NCI-H510A treated with DMSO at 0.1 percent for 48 hours (cell line): Measurements from ENCODE around the gene ZC3H13.
"Not testable (repeated sequence)": the region's sequence is repeated elsewhere in the genome, so short reads cannot be mapped to it uniquely, and the experiment has no call there.

ENCODE experiments used
- DNase-seq: peaks from one replicate; lab custom pipeline; 2025; lab: John Stamatoyannopoulos, UW

ZC3H13 gene

DNA sequence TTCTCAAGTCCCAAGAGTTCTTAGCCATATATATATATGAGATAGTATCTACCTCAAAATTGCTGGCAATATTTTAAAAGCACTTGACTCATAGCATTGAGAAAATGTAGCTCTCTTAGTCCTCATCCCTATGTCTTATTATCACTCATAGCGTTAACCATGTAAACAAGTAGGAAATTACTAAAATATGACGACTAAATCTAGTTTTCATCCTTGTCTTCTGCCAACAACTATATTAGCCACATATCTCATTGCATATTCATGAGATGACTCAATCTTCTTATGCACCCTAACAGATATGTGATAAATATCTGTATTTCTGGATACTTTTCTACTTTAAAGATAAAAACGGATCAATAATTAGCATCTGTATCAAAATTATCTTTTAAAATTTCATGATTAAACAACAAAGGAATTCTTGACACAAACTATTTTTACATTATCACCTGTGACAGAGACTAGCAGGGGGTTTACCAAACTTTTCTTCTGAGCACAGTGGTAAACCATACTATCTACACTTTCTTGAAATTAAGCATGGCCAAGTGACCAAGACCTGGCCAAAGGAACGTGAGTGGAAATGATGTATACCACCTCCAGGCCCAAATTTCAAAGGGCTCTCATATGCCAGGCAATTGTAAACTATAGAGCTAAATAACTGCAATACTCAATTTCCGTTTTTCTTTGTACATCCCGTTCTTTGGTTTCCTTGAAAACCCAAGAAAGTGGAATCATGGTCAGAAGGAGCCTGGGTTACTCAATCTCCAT is 45.7 kb downstream of the ZC3H13 start:
- DNase-seq = no peak

GRCh38 chr13:46004491-46004890 is 48.1 kb downstream of the ZC3H13 start:
- DNase-seq = no peak

DNA sequence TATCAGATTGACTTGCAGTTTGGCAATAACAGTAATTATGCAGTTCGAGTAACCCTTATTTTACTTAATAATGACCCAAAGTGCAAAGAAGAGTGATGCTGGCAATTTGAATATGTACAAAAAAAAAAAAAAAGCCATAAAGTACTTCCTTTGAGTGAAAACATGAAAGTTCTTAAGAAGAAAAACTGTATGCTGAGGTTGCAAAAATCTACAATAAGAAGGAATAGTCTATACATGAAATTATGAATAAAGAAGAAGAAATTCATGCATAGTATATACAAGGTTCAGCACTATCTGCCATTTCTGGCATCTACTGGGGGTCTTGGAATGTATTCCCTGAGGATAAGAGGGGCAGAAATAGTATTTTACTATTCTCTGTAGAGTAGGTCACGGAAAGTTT is 55.9 kb downstream of the ZC3H13 start:
- no peak for DNase-seq

DNA sequence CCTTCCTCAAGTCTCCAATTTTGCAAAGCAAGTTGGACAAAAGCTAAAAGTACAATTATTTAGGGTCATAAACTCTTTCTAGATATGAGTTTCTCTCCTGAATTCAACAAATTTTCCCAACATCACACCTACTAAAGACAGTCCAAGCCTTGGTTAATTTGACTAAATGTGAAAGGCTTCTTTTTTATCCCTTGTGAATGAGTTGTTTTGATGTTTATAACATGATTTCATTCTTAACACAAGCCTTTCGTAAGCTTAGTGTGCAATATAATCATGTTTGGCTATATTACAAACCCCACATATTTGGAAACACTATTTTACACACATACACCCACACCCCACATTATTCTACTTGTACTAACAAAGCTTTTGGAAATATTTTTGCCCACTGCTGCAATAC is 57.3 kb downstream of the ZC3H13 start:
- no peak for DNase-seq

- DNase-seq = no peak
These were observed 57.8 kb downstream of the ZC3H13 start for GRCh38 chr13:45994752-45995151.

DNA sequence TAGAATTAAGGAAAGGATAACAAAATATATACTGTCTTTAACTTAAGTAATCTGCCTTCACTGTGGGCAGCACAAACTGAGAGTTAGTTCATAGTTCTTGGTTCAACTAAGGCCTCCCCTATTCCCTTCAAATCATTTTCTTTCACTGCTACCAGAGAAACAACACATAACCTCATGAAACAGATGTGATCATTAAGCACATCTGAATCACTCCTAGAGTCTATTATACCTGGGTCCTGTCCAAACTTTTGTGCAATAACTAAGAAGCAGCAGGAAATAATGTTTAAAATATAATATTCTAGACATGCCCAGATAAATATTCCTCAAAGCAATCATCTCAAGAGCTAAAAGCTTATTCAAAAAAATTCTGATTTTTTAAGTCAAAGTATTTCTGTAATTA is 62.9 kb downstream of the ZC3H13 start:
- DNase-seq = no peak

DNA sequence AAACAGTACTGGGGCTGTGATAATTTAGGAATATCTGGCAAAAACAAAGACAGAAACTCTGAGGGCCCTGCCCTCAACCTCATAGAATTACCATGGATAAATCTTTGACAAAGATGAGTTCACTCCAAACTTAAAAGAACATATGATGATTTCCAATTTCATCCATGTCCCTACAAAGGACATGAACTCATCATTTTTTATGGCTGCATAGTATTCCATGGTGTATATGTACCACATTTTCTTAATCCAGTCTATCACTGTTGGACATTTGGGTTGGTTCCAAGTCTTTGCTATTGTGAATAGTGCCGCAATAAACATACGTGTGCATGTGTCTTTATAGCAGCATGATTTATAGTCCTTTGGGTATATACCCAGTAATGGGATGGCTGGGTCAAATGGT is 71.4 kb downstream of the ZC3H13 start:
- not testable (repeated sequence) for DNase-seq

DNA sequence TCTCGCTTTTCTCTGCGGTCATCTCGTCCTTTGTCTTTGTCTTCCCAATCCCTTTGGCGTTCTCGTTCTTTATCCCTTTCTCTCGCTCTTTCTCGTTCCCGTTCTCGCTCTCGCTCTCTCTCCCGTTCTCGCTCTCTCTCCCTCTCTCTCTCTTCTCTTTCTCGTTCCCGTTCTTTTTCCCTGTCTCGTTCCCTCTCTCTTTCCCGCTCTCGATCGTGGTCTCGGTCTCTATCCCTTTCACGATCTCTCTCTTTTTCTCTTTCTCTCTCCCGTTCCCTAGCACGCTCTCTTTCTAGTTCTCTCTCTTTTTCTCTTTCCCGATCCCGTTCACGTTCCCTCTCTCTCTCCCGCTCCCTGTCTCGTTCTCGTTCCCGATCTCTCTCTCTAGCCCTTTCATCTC is 77.2 kb downstream of the ZC3H13 start:
- no peak for DNase-seq

DNA sequence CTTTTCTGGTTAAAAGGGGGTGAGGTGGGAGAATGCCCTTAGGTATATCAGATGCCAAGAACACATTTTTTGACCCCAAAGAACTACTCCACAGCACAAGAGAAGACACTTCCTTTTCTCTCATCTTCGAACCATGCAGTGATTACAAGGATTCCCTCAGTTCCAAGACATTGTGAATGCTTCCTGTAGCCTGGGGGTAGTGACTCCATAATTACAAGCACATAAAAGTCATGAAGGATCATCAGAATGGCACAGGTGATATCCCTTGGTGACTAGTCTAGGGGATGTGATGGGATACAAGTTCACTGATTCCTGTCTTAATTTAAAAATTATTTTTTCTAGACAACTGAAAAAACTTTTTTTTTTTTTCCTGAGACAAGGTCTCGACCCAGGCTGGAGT is 78.0 kb downstream of the ZC3H13 start:
- DNase-seq = no peak

DNA sequence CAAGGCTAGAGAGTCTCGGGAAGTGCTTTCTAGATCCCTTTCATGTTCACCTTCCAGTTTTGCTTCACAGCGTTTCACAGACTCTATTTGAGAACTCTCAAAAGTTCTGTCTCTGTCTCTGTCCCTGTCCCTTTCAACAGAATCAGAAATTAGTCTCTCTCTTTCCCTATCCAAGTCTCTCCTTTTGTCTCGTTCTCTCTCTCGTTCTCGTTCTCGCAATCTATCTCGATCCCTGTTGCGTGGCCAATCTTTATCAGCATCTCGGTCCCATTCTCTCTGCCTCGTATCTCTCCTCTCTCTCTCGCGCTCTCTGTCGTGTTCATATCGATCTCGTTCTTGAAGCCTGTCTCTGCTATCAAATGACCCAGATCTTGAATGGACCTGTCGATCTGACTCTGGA is 85.0 kb downstream of the ZC3H13 start:
- DNase-seq = no peak

DNA sequence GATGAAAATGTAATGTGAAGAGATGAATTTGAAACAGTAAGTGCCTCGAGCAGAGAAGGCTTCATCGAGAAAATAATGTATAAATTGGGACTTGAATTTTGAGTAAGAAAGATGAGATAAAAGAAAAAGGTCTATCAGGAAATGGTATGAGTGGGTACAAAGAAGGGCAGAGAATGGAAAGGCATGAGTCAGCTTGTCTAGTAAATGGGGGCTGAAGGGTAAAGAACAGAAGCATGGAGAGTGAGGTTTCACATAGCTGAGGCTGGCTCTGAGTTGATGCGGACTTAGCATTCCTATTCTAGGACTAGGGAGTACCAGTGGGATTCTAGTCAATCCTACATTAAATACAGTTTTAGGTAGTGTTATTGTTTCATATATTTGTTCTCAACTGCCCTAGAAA is 85.8 kb downstream of the ZC3H13 start:
- no peak for DNase-seq

DNA sequence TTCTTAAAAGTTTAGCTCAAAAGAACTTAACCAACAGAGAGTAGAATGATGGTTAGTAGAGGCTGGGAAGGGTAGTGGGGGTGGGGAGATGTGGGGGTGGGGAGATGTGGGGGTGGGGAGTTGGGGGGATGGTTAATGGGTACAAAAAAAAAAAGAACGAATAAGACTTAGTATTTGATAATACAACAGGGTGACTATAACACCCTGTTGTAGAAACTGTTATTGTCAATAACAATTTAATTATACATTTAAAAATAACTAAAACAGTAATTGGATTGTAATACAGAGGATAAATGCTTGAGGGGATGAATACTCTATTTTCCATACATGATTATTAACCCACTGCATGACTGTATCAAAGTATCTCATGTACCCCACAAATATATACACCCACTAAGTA is 91.1 kb downstream of the ZC3H13 start:
- DNase-seq = no peak

DNA sequence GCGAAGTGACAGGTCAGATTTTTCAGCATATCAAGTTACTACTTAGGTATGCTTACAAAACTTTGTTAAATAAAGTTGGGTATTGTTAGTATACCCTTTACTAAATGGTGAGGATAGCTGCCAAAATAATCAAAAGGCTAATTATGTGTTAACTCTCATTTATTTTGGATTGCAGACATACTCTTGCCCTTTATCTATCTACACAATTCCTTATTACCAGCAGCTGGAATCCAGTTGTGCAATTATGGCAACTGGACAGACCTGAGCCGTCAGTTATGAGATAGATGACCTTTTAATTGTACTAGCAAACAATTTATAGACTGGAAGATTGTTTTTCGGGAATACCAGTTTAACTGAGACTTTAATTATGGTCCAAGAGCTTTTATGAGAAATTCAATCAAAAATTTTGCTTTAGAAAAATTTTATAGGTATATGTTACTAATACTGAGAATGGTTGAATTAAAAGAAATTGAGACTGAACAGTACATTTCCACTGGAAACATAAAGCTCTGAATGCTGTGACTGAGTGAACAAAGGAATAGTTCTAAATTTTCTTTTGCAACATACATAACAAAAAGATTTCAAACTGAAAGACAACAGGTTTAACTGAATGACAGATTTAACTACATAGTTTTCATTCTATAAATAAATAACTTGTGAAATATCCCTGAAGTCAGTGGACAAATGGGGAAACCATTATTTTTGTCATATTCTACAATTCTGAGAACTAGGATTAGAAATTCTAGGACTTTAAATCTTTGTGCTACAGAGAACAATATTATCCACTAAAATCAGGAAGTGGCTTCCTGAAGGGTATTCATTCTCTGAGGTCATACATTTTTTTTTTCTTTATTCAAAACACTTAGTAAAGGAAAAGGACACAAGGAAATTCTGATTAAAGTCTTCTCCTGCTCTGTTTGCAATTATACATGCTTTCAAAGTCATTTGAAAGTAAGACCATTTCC is 97.4 kb downstream of the ZC3H13 start:
- DNase-seq = no peak

GRCh38 chr13:45953082-45953481 is 99.5 kb downstream of the ZC3H13 start:
- no peak for DNase-seq

DNA sequence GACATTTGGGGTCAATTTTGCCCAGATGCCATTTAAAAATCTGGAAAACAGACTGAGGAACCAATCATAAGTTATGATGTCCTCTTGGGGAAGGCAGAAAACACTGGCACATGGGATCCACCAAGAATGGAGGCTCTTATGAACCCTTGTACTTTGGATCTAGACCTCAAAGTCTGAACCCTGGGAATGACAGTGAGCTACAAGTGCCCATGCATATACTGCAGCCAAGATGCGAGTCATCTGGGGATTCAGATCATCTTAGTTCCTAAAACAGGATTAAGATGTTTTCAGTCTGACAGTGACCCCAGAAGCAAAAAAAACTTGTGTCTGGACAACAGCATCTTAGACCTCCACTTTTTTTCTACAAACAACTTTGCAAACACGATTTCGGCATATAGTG is 100.8 kb downstream of the ZC3H13 start:
- DNase-seq = no peak

- DNase-seq = no peak
These were observed 101.4 kb downstream of the ZC3H13 start for GRCh38 chr13:45951166-45951565.

- DNase-seq = no peak
These were observed 102.1 kb downstream of the ZC3H13 start for GRCh38 chr13:45950386-45951000.

GRCh38 chr13:45949161-45949560 is 103.4 kb downstream of the ZC3H13 start:
- DNase-seq = no peak

DNA sequence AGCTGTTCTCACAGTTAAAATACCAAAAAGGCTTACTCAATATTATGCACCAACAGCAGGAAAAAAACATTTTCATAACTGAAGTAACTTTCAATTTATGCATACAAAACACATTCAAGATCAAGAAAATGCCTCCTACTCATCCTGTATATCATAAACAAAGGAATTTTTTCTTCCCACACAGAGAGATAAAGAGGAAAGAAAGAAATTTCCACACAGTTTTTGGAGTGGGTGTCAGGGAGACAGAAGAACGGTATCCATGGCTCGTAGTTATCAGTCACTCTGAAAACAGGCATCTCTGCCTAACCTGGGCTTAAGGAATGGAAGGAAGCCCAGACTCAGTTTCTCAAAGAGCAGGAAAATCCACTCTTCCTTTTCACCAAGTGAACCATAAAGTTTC is 108.6 kb downstream of the ZC3H13 start:
- DNase-seq = no peak

GRCh38 chr13:45943120-45943519 is 109.4 kb downstream of the ZC3H13 start:
- DNase-seq = no peak

DNA sequence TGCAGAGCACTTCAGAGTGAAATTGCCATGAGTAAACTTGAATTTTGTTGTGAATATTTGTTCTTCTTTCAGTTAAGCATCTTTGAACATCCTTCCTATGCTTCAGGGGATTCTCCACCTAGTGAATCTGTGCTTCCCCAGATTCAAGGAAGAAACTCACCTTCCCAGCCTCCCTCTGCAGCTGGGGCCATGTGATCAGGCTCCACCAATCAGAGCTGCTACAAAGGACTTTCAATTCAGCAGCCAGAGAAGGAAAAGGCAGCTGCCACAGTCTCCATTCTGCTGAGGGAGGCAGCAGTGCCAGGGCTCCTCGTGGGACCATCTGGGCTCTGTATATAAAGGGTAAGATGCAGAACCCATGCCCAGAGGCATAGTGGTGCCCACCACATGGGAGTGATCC is 111.3 kb downstream of the ZC3H13 start:
- DNase-seq = no peak

GRCh38 chr13:45940061-45940460 is 112.5 kb downstream of the ZC3H13 start:
- DNase-seq = no peak

DNA sequence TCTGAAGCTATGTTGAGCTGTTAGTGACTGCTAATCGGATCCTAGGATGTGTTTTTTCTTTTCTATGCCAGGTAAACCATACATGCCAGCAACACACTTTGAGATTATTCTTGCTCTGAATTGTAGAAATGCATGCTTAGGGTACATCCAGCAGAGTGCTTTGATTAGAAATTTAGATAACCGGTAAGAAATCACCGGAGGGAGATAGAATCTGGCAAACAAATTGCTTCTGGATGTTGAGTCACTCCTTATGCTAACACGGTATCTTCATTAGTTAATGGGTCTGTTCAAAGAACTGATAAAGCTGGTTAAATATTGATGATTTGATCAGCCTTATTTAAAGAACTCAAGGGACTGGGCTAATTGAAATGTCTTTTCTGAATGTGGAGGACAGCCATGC is 115.9 kb downstream of the ZC3H13 start:
- DNase-seq = no peak
